ENCODE results near the gene TMEM121.

Gene TMEM121

GRCh38 chr14:105495101-105495989 lies 31.0 kb upstream of the TMEM121 start:
- no peak for TF ChIP-seq CTCF (IDR thresholded peaks at IDR 0.05; ENCODE audit: low read depth, low read length, missing control alignments)
- DNase-seq (ENCODE audit: extremely low read depth, low read depth), result no peak
- no peak overlapping the region for H3K4me3 ChIP-seq (replicated peaks; ENCODE audit: low read depth, low read length)

- DNase-seq (ENCODE audit: extremely low read depth, low read depth), result no peak
- no peak for TF ChIP-seq CTCF (IDR thresholded peaks at IDR 0.05; ENCODE audit: low read depth, low read length, missing control alignments)
- no peak overlapping the region for H3K4me3 ChIP-seq (replicated peaks; ENCODE audit: low read depth, low read length)
Measured at GRCh38 chr14:105495990-105496830, 30.2 kb upstream of the TMEM121 start.

GRCh38 chr14:105496831-105497591 lies 29.4 kb upstream of the TMEM121 start:
- H3K4me3 ChIP-seq (replicated peaks; ENCODE audit: low read depth, low read length), result no peak overlapping the region
- no peak for TF ChIP-seq CTCF (IDR thresholded peaks at IDR 0.05; ENCODE audit: low read depth, low read length, missing control alignments)
- no peak for DNase-seq (ENCODE audit: extremely low read depth, low read depth)

- no peak for TF ChIP-seq CTCF (IDR thresholded peaks at IDR 0.05; ENCODE audit: low read depth, low read length, missing control alignments)
- no peak for DNase-seq (ENCODE audit: extremely low read depth, low read depth)
Measured at GRCh38 chr14:105497671-105498429, 28.5 kb upstream of the TMEM121 start.

GRCh38 chr14:105498430-105499255 lies 27.7 kb upstream of the TMEM121 start:
- TF ChIP-seq CTCF (IDR thresholded peaks at IDR 0.05; ENCODE audit: low read depth, low read length, missing control alignments), result no peak
- no peak for DNase-seq (ENCODE audit: extremely low read depth, low read depth)
- H3K4me3 ChIP-seq (replicated peaks; ENCODE audit: low read depth, low read length), result no peak overlapping the region

More at GRCh38 chr14:105497671-105498429, 28.5 kb upstream of the TMEM121 start:
- H3K4me3 ChIP-seq (replicated peaks; ENCODE audit: low read depth, low read length), result no peak overlapping the region

Measured in HFF-Myc (cell line).